ENCODE results near the gene MYOG. TPM values are rescaled to one million over a fixed set of nuclear protein-coding genes. Genes with fewer than 3 reads are reported as not detected.
A peak's percentile ranks its signal among the peaks of the same experiment; 100 is the strongest.

The MYOG gene
- total and polyA plus RNA-seq, 4 donors = 0.11 to 0.69 (median 0.29) TPM; not detected in 1

DNA sequence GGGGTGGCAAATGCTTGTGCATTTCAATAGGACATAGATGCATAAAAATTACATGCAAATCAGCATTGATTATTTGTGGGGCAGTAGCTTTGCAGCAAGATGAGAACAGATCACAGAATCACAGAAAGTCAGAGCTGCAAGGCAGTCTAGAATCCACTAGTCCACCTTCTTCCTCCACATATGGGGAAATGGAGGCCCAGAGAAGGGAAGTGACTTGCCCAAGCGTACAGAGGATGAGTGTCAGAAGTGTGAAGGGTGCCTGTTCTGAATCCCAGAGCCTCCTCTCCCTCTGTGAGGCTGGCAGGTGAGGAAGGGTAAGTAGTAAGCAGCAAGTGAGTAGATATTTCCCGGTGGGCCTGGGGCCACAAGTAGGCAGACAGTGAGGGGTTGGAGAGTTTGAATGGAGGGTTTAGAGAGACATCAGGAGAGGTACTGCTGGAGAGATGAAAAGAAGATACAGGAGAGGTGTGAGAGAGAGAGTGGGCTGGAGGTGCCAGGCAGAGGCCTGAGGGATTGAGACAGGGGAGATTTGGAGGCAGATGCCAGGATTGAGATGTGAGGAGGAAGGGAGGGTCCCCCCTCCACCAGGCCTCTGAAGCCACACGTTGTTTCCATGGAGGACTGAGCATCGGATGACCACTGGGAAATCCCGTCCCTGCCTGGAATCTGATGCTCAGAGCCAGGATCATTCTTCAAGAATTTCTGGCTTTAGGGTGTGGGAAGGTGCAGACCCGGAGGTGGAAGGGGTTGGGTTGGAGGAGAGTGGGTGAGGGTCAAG lies 4.8 kb upstream of the MYOG start:
- Histone ChIP-seq H3K36me3 (ENCODE audit: control insufficient read depth, insufficient read depth, low read length) (peaks cover 1% of the 10 kb centered on the region), H3K27ac (ENCODE audit: low read depth, low read length) (no peak overlapping the region), H3K9me3 (ENCODE audit: control insufficient read depth, insufficient read depth, low read length) (peaks cover 7% of the 10 kb centered on the region), H3K27me3 (ENCODE audit: control insufficient read depth, insufficient read depth, low read length) (no peaks in the 10 kb centered on the region), H3K4me1 (ENCODE audit: control insufficient read depth, insufficient read depth, low read length) (peaks cover 24% of the 10 kb centered on the region), H3K4me3 (ENCODE audit: low read depth, low read length) (no peak overlapping the region)
- DNase-seq (ENCODE audit: low read depth in 4 of 6, low spot score in 6 of 6) = no peak
- WGBS (ENCODE audit: insufficient coverage) = 74% methylated on average over 6 of the region's 6 CpGs

DNA sequence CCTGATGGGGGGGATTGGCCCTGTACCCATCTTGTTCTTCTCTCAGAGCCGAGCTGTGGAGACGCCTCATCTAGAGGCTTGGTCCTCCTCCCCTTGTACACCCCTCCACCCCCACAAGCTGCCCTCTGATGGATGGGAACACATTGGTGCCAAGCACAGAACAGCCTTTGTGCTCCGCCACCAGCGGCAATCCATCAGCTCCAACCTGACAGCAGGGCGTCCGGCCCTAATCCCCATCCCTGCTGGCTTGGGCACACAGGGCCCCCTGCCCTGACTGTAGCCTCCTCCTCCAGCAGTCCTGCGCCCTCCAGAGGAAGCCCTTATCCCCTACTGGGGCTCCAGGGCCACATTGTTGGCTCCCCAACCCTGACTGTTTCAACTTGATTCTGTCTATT lies 3.8 kb upstream of the MYOG start:
- DNase-seq (ENCODE audit: low read depth in 4 of 6, low spot score in 6 of 6) = peak in 4 of 6 donors; percentile 17 to 79 (median 37)
- WGBS (ENCODE audit: insufficient coverage) = 26% methylated on average over 7 of the region's 7 CpGs
- H3K27ac ChIP-seq (ENCODE audit: low read depth, low read length) = no peak overlapping the region

DNA sequence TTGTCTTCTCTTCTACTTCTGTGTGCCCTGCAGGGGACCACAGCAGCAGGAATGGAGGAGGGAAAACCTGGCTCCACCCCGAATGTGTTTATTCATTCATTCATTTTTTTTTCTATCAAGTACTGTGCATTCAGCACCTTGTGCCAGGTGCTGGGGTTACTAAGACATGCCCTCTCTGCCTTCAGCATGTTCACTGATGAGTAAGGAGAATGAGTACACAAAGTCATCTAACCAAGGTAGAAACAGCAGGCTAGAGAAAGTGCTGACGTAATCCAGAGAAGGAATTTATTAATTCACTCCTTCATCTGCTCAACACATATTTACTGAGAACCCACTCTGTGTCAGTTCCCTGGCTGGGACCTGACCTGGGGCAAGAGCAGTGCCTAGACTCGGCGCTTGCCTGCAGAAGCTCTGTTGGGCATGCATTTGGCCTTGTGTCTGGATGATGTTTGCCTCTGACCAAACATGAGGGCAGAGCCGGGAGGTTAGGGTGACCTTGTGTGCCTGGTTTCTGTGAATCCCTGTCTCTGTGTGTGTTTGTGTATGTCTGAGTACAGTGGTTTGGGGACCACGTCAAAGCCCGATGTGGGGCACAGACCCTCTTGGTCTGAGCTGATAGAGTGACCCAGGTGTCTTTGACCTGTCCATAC lies 3.3 kb upstream of the MYOG start:
- Histone ChIP-seq H3K9me3 (ENCODE audit: control insufficient read depth, insufficient read depth, low read length) (no peaks in the 10 kb centered on the region), H3K27me3 (ENCODE audit: control insufficient read depth, insufficient read depth, low read length) (no peaks in the 10 kb centered on the region), H3K4me3 (ENCODE audit: low read depth, low read length) (no peak overlapping the region), H3K27ac (ENCODE audit: low read depth, low read length) (no peak overlapping the region), H3K4me1 (ENCODE audit: control insufficient read depth, insufficient read depth, low read length) (peaks cover 24% of the 10 kb centered on the region), H3K36me3 (ENCODE audit: control insufficient read depth, insufficient read depth, low read length) (peaks cover 9% of the 10 kb centered on the region)
- no peak for DNase-seq (ENCODE audit: low read depth in 4 of 6, low spot score in 6 of 6)
- 94% methylated on average over 3 of the region's 7 CpGs for WGBS (ENCODE audit: insufficient coverage)

More for the DNA sequence above, 3.8 kb upstream of the MYOG start:
- Histone ChIP-seq H3K9me3 (ENCODE audit: control insufficient read depth, insufficient read depth, low read length) (no peaks in the 10 kb centered on the region), H3K4me3 (ENCODE audit: low read depth, low read length) (no peak overlapping the region), H3K27me3 (ENCODE audit: control insufficient read depth, insufficient read depth, low read length) (no peaks in the 10 kb centered on the region), H3K36me3 (ENCODE audit: control insufficient read depth, insufficient read depth, low read length) (peaks cover 7% of the 10 kb centered on the region), H3K4me1 (ENCODE audit: control insufficient read depth, insufficient read depth, low read length) (peaks cover 24% of the 10 kb centered on the region)

DNA sequence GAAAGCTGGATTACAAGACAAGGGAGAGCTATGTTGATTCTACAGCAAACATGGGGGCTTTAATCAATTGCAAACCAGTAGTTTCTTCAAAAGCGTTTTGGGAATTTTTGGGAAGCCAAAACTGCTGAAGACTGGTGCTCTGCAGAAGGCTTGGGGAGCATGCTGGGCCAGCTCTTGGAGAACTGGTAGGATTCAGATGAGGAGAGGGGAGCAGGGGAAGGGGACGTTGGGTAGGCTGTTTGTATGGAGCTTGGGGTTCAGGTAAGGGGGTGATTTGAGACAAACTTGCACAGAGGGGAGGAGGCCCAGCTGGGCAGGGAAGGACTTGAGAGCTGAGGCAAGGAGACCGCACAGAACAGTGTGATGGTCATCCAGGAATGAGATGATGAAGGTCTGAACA lies 2.6 kb upstream of the MYOG start:
- Histone ChIP-seq H3K4me1 (ENCODE audit: control insufficient read depth, insufficient read depth, low read length) (peaks cover 24% of the 10 kb centered on the region), H3K9me3 (ENCODE audit: control insufficient read depth, insufficient read depth, low read length) (no peaks in the 10 kb centered on the region), H3K27me3 (ENCODE audit: control insufficient read depth, insufficient read depth, low read length) (no peaks in the 10 kb centered on the region), H3K4me3 (ENCODE audit: low read depth, low read length) (no peak overlapping the region), H3K27ac (ENCODE audit: low read depth, low read length) (no peak overlapping the region), H3K36me3 (ENCODE audit: control insufficient read depth, insufficient read depth, low read length) (peaks cover 9% of the 10 kb centered on the region)
- WGBS (ENCODE audit: insufficient coverage) = 95% methylated on average over 3 of the region's 3 CpGs
- no peak for DNase-seq (ENCODE audit: low read depth in 4 of 6, low spot score in 6 of 6)

DNA sequence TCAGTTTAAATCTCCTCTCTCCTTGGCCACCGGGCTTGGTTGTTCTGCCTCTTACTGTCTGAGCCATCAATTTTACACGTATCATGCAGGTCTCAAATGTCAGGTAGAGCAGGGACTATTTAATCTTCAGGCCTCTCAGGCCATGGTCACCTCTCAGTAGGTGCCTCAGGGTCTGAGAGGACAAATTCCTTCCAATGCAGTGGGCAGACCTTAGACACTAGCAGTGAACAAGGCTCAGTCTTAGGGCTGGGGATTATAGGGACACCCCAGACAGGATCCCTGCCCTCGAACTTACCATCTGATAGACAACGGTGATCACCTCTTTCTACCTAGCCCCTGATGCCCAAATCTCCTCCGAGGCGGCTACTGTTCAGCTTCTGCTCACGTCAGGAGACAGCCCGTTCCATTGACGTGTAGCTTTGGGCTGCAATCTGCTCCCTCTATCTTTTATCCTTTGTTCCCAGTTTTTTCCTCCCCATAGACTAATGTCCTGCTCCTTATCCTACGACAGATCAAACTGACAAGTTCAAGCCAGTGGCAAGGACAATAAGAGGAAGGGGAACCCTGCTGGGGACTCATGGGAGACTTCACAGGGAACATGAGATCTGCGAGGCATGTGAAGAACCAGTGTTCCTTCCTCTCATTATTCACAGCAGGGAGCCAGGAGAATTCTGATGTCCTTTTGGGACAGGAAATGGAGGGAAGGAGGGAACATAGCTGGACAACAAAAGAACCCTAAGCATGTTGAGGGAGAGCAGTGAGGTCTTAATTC lies 1.4 kb upstream of the MYOG start:
- Histone ChIP-seq H3K27ac (ENCODE audit: low read depth, low read length) (no peak overlapping the region), H3K4me3 (ENCODE audit: low read depth, low read length) (no peak overlapping the region), H3K4me1 (ENCODE audit: control insufficient read depth, insufficient read depth, low read length) (peaks cover 27% of the 10 kb centered on the region), H3K36me3 (ENCODE audit: control insufficient read depth, insufficient read depth, low read length) (peaks cover 9% of the 10 kb centered on the region), H3K9me3 (ENCODE audit: control insufficient read depth, insufficient read depth, low read length) (no peaks in the 10 kb centered on the region), H3K27me3 (ENCODE audit: control insufficient read depth, insufficient read depth, low read length) (no peaks in the 10 kb centered on the region)
- DNase-seq (ENCODE audit: low read depth in 4 of 6, low spot score in 6 of 6) = no peak
- 88% methylated on average over 10 of the region's 11 CpGs for WGBS (ENCODE audit: insufficient coverage)

DNA sequence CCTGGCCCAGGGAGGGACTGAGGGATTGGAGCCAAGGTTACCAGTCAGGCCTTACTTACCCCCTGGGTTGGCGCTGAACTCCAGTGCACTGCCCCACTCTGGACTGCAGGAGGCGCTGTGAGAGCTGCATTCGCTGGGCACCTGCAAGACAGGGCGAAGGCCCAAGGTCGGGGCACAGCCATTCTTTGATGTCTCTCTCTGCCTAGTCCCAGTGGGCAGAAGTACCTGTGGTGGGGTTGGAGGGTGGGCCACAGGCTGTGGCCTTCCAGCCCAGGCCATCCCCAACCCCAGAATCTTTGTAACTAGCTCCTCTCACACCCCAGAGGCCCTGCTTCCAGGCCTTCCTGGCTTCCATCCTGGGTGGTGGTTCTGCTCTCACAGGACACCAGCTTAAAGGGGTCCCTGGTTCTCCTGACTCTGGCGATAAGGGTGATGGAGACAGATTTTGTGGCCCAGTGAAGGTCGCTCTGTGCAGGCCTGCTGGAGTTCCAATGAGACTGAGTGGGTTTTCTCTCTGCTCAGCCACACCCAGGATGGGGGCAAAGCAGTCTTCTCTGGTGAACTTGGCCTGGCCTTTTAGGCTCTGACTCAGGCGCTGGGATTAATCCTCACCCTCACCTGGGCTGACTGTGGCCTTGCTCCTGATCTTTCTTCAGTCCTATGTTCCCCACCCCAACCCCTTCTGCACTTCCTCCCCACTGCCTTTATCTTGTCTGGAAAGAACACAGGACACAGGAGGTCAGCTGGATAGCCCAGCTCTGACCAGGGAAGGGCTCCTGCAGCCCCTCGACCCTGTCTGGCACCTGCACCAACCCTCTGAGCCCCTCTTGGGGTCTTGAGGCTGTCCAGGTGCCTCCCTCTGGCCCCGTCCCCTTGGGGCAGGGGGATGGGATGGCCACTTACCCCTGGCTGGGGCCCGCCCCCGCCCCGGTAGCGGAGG lies 954 bp downstream of the MYOG start:
- Histone ChIP-seq H3K27ac (ENCODE audit: low read depth, low read length) (no peak overlapping the region), H3K4me1 (ENCODE audit: control insufficient read depth, insufficient read depth, low read length) (peaks cover 18% of the 10 kb centered on the region), H3K4me3 (ENCODE audit: low read depth, low read length) (no peak overlapping the region), H3K27me3 (ENCODE audit: control insufficient read depth, insufficient read depth, low read length) (no peaks in the 10 kb centered on the region), H3K9me3 (ENCODE audit: control insufficient read depth, insufficient read depth, low read length) (no peaks in the 10 kb centered on the region), H3K36me3 (ENCODE audit: control insufficient read depth, insufficient read depth, low read length) (peaks cover 9% of the 10 kb centered on the region)
- 90% methylated on average over 12 of the region's 14 CpGs for WGBS (ENCODE audit: insufficient coverage)
- DNase-seq (ENCODE audit: low read depth in 4 of 6, low spot score in 6 of 6) = no peak

DNA sequence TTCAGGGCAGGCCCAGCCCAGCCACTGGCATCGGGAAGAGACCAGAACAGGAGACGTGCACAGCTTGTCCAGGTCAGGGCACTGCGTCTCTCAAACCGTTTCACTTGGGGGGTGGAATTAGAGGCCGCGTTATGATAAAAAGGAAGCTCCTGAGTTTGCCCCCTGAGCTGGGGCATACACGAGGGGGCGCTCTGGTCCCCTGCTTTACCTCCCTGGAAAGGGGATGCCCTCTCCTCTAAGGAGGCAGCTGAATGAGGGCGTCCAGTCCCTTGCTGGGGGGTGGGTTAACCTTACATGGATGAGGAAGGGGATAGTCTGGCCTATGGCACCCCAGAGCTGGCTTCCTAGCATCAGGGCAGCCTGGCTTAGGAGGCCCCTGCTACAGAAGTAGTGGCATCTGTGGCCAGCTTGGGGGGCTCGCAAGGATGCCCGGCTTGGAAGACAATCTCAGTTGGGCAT lies 2.3 kb downstream of the MYOG start:
- no peak overlapping the region for H3K27ac ChIP-seq (ENCODE audit: low read depth, low read length)
- peaks cover 9% of the 10 kb centered on the region for H3K36me3 ChIP-seq (ENCODE audit: control insufficient read depth, insufficient read depth, low read length)
- no peaks in the 10 kb centered on the region for H3K9me3 ChIP-seq (ENCODE audit: control insufficient read depth, insufficient read depth, low read length)
- no peak overlapping the region for H3K4me3 ChIP-seq (ENCODE audit: low read depth, low read length)
- no peaks in the 10 kb centered on the region for H3K27me3 ChIP-seq (ENCODE audit: control insufficient read depth, insufficient read depth, low read length)
- 93% methylated on average over 6 of the region's 11 CpGs for WGBS (ENCODE audit: insufficient coverage)
- no peak for DNase-seq (ENCODE audit: low read depth in 4 of 6, low spot score in 6 of 6)
- H3K4me1 ChIP-seq (ENCODE audit: control insufficient read depth, insufficient read depth, low read length) = peaks cover 9% of the 10 kb centered on the region

DNA sequence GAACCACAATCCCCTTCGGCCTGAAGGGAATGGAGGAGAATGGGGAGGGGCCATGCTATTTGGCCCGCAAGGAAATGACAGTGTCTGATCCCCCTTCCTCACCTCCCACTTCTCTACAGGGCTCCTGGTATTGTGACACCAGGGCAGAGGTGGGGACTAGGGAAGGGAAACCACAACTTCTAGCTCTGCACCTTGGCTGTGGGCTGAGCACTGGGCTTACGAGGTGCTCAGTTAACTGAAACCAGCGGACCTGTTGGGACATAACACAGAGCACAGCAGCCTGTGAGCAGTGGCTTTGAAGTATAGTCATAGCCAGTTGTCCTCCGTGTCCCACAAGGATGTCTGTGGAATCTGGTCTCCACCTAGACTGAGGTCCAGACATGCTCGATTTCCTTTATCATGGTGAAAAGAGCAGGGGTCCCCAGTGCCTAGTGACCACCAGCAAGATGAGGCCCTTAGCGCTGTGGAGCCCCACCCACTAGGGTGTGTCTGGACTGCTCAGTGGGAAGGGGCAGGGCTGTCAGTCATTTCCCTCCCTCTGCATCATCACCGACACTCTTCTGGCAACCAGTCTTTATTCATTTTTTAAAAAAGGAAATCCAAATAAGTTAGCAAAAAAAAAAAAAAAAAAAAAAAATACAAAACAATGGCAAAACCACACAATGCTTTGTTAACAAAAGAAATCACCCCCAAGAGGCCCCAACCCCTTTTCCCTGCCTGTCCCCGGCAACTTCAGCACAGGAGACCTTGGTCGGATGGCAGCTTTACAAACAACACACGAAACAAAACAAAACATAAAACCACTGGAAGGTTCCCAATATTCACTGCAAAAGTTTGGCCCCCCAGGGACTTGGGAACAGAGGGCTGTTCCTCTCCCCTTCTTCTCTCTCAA lies 3.0 kb downstream of the MYOG start:
- no peaks in the 10 kb centered on the region for H3K27me3 ChIP-seq (ENCODE audit: control insufficient read depth, insufficient read depth, low read length)
- H3K27ac ChIP-seq (ENCODE audit: low read depth, low read length) = no peak overlapping the region
- WGBS (ENCODE audit: insufficient coverage) = 65% methylated on average over 7 of the region's 11 CpGs
- peaks cover 11% of the 10 kb centered on the region for H3K36me3 ChIP-seq (ENCODE audit: control insufficient read depth, insufficient read depth, low read length)
- H3K4me3 ChIP-seq (ENCODE audit: low read depth, low read length) = no peak overlapping the region
- DNase-seq (ENCODE audit: low read depth in 4 of 6, low spot score in 6 of 6) = no peak
- no peaks in the 10 kb centered on the region for H3K9me3 ChIP-seq (ENCODE audit: control insufficient read depth, insufficient read depth, low read length)
- peaks cover 9% of the 10 kb centered on the region for H3K4me1 ChIP-seq (ENCODE audit: control insufficient read depth, insufficient read depth, low read length)

Measured in spinal cord (tissue), 10 donors.